ENCODE data around the gene KLHDC7B.
A peak's percentile ranks its signal among the peaks of the same experiment; 100 is the strongest.
"Not testable (repeated sequence)": the region's sequence is repeated elsewhere in the genome, so short reads cannot be mapped to it uniquely, and the experiment has no call there.

The KLHDC7B gene

DNA sequence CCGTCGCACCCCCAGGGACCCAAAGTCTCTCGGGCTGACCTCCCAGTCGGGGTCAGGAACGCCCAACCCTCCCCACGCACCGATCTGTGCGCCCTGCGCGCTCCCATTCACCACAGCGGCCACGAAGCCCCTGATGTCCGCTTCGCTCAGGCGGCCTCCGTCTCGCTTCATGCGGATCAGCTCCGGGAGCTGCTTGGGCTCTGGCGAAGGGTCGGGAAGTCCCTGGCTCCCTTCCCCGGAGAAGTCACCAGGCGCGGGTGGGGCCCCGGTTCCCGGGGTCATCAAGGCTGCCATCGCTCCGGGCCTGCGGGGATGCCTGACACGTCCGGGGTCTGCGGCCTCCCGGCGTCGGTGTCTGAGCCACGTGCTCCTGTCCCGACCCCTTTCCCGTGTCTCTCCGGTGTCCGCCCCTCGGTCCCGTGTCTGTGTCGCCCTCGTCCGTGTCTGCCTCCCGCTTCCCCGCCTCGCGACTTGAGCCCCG lies 16.2 kb upstream of the KLHDC7B start:
- DNase-seq (ENCODE audit: low read depth, low spot score), result peak; percentile 36

DNA sequence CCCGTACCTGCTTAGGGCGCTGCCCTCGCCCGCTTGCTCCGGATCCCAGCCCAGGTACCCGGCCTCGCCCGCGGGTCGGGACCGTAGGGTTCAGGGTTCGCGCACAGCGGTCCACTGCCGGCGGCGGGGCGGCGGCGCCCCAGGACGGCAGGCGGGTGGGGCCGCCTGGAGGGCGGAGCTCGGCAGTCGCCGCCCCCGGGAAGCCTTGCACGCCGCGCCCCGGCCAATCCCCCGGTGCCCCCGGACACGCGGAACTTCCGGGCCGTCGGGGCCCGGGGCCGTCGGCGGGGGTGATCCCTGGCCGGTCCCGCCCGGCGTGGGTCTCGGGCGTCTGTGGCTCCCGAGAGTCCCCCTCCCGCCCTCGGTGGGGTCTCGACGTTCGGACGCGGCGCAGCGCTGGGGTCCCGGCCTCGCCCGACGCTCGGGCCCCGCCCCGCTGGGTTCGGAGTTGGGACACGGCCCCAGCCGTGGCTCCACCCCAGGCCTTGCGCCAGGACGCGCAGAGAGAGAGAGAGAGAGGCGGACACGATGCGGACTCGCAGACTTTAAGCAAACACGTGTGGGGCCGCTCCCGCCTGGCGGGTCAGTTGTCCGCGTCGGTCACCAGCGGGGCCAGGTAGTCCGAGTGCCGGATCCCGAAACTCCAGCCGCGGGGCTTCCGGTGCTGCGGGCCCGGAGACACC lies 15.7 kb upstream of the KLHDC7B start, which contains the start of gene TYMP:
TSS of gene TYMP (minus strand) at position 116 of the 683 bp plus-strand sequence. CDS start 303 bp downstream, outside the sequence.
- no peak for DNase-seq (ENCODE audit: low read depth, low spot score)

DNA sequence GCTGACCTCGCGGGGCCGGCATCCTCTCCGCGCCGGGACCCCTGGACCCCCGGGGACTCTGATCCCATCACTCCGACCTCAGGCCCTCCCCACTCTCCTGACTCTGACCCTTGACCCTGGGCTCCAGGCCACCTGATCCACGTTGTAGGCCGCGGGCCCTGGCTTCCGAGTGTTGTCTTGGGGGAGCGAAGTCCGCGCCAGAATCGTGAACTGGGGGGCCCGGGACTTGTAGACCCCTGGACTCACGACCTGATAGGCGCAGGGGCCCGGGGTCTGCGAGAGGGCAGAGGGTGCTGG lies 15.2 kb upstream of the KLHDC7B start:
- DNase-seq (ENCODE audit: low read depth, low spot score), result no peak

DNA sequence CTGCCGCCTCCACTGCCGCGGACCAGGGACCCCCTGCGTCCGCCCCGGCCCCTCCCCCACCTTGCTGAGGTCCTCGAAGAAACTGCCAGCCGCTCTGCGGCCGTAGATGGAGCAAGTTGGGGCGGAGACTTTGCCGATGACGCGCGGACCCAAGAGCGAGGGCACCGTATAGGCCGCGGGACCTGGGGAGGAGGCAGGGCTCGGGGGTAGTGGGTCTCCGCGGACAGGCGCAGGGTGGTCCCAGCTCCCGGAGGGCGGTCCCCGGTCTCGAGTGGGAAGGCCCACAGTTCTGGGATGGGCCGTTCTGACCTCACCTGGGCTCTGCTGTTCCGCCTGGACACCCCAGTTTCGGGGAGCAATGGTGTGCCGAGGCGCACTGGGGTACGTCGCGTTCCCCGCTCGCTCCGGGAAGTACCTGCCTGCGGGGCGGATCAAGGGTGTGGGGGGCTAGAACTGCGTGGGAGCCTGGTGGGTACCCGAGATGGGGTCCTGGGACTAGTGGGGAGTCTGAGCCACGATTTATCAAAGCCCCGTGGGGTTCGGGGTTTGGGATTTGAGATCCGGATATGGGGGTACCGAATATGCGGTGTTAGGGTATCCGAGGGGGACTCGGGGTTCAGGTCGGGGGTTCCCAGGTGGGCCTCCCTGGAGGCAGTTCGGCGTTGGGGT lies 14.7 kb upstream of the KLHDC7B start:
- peak; percentile 79 for DNase-seq (ENCODE audit: low read depth, low spot score)

DNA sequence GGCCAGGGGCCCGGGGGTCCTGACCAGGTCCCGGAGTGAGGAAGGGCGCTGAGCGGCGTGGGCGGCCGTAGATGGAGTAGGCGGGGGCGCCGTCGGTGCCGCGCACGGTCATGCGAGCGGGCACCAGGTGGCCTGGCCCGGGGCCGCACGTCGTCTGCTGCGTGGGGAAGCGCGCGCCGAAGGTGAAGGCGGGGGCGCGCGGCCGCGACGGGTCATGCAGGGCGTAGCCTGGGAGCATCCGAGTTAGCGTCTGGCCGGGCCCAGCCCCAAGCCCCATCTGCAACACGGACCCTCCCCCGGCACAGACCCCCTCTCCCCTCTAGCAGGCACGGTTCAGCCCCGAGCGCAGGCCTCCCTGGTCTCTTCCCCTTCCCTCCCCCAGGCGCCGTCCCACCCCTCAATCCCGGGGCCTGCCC lies 14.1 kb upstream of the KLHDC7B start:
- DNase-seq (ENCODE audit: low read depth, low spot score), result peak; percentile 27

DNA sequence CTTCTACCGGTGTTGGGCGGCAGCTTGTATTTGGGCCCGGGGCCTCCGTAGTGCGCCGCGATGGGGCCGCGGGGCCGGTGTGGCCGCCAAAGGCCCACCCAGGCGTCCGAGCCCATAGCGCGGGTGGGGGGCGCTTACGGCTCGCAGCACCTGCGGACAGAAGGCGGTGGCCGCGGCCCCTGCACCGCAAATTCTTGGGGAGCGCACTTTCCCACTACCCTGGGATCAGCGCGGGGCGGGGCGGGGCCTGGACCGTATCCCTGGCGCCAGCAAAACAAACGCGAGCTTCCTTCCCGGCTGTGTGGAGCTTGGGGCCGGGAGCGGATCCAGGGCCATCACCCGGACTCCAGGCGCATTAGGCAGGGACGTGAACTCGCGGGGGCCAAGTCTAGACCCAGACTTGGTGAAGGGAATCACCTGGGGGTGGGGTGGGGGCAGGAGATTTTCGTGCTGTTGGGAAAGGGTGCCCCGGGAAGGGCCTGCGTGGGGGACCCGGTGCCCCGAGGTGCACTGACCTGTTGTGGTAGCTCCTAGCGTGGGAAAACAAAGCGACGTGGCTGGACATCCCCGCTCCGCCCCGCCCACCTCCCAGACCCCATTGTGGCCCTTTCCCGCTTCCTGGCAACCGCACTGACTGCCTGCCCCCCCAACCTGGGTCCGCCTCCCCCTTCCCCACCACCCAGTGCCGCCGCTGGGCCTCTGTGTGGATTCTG lies 13.6 kb upstream of the KLHDC7B start:
- DNase-seq (ENCODE audit: low read depth, low spot score), result peak; percentile 52

DNA sequence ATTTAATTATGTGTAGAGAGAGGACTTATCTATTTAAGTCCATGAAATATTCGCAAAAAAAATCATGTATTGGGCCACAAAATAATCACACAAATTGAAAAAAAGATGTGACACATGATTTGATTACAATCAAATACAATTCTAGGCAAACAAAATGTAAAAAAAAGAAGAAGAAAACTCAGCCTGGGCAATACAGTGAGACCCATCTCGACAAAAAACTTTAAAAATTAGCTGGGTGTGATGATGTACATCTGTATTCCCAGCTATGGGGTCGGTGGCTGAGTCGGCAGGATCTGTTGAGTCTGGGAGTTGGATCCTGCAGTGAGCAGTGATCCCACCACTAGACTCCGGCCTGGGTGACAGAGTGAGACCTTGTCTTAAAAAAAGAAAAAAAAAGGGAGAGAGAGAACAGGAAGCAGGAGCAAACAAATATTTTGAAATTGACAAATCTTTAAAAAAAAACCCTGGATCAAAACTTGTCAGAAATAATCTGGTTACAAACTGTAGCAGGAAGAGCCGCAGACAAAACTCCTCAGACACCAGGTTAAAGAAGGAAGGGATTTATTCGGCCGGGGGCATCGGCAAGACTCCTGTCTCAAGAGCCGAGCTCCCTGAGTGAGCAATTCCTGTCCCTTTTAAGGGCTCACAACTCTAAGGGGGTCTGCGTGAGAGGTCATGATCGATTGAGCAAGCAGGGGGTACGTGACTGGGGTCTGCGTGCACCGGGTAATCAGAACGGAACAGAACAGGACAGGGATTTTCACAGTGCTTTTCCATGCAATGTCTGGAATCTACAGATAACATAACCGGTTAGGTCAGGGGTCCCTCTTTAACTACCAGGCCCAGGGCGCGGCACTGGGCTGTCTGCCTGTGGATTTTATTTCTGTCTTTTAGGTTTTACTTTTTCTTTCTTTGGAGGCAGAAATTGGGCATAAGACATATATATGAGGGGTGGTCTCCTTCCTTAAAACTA lies 12.6 kb upstream of the KLHDC7B start:
- peak; percentile 52 for DNase-seq (ENCODE audit: low read depth, low spot score)

DNA sequence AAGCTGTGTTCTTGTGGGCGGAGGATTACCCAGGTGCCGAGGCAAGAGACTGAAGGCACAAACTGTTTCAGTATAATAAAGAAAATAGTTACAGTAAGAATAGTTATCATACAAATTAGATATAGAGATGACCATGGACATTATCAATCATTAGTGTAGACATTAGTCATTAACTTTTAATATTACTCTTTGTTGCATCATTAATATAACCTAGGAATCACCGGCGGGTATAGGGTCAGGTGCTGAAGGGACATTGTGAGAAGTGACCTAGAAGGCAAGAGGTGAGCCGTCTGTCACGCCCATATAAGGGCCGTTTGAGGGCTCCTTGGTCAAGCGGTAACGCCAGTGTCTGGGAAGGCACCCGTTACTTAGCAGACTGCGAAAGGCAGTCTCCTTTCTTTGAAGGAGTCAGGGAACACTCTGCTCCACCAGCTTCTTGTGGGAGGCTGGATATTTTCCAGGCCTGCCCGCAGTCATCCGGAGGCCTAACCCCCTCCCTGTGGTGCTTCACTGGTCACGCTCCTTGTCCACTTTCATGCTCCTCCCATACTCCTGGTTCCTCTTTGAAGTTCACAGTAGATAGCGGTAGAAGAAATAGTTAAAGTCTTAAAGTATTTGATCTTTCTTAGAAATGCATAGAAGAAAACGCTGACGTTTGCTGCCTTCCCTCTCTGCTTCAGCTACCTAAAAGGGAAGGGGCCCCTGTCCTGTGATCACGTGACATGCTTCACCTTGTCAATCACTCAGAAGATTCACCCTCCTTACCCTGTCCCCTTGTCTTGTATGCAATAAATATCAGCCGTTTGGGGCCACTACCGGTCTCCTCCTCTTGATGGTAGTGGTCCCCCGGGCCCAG lies 11.6 kb upstream of the KLHDC7B start:
- DNase-seq (ENCODE audit: low read depth, low spot score), result peak; percentile 60

DNA sequence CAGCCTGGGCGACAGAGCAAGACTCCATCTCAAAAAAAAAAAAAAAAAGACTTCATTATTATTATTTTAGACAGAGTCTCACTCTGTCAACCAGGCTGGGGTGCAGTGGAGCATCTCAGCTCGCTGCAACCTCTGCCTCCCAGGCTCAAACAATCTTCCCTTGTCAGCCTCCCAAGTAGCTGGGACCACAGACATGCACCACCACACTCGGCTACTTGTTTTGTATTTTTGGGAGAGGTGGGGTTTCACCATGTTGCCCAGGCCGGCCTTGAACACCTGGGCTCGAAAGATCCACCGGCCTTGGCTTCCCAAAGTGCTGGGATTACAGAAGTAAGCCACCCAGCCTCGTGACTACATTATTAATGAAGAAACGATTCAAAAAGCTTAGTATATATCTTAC lies 10.6 kb upstream of the KLHDC7B start:
- no peak for DNase-seq (ENCODE audit: low read depth, low spot score)

DNA sequence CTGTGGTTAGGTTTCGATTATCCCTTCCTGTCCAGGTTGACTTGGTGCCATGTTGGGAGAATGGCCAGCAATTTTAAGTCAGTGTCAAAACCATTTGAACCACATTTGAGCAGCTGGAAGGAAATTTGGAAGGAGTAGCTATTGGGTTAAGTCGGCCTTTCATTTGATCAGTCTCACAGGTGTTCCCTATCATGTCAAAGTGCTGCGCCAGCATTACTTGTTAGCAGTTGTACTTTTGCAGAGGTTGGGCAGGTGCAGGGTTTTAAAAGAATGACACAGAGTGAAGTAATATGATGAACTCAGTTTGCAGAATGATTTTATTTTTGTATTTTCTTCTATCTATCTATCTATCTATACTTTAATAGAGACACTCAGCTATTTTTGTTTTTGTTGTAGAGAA lies 9.5 kb upstream of the KLHDC7B start:
- no peak for DNase-seq (ENCODE audit: low read depth, low spot score)

DNA sequence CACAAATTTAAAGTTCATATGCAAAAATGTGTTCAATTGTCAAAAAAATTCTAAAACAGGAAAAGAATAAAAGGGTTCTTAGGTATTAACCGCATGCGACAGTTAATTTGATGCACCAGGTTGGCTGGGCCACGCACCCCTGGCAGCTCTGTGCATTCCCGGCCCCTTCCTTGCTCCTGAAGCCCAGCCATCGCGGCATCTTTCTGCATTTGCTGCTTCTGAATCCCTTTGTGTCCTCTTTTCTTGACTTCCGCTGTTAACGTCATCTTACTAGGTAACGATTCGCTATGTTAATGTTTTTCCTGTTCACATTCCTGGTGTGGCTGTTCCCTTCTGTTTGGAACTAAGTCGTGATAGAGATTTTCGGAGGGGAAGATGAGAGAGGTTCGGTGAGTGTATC lies 7.9 kb upstream of the KLHDC7B start:
- DNase-seq (ENCODE audit: low read depth, low spot score), result no peak

DNA sequence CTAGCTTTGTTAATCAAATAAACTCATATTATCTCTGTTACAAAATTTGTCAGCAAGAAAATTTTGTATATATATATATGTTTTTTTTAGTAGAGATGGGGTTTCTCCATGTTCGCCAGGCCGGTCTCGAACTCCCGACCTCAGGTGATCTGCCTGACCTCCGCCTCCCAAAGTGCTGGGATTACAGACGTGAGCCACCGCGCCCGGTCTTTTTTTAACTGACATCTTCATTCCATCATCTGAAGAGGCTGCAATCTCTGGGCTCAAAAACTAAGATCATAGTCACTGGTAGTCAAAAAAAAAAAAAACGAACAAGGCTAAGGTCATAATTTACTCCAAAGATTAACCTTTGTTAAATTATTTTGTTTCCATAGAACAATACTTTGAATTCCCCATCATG lies 5.3 kb upstream of the KLHDC7B start:
- no peak for DNase-seq (ENCODE audit: low read depth, low spot score)

DNA sequence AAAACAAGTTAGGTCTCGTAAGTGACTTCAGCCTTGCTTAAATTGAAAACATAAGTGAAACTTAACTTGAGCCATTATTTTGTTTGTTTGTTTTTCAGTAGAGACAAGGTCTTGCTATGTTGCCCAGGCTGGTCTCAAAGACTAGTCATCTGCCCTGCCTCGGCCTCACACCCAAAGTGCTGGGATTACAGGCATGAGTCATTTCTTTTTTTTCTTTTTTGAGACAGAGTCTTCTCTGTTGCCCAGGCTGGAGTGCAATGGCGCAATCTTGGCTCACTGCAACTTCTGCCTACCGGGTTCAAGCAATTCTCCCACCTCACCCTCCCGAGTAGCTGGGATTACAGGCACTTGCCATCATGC lies 4.1 kb upstream of the KLHDC7B start:
- DNase-seq (ENCODE audit: low read depth, low spot score), result not testable (repeated sequence)

DNA sequence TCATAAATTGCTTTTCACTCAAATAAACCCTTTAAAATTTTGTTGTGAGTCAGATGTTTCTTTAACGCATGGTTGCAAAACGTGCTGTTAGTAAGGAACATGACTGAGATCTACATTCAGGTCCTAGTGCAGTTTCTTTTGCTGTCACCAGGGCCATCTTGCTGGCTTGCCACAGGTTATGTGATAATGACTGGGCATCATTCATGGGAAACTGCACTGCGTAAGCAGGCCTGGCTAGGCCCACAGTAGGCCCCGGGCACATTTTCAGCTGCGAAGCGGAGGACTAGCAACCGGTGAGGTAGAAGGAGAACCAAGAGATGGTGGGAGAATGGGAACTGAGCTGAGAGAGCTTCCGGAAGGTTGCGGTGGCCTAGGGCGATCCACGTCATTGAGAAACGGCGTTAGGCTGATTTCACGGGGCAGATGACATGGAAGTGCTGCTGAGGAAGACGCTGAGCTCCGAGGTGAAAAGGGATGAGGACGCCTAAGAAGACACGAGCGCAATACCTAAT lies 3.2 kb upstream of the KLHDC7B start:
- DNase-seq (ENCODE audit: low read depth, low spot score), result no peak

DNA sequence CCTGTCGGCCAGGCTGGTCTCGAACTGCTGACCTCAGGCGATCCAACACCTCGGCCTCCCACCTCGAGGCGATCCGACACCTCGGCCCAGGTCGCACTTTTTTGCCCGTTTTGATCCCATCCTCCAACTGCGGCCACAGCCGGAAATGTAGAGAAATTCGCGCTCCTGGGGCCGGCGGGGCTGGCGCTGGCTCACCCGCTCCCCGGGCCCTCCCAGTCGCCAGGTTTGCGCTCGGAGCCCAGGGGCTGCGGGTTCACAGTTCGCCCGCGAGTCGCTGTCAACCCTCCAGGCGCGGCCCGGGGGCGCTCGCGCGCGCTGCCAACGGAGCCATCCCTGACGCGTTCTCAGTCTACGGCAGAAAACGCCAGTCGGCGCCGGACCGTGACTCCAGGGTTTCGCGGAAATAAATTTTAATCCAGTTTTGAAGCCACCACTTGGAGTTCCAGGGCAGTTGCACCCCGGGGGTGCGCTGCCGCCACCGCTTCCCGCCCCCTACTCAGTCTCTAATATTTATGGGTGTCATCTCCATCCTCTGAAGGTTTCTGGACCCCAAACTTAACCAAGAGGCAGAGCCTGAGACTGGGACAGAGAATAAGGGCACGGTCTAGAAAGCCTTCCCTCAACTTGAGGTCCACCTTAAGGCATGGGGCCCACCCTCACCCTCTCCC lies 1.5 kb upstream of the KLHDC7B start:
- peak; percentile 89 for DNase-seq (ENCODE audit: low read depth, low spot score)

DNA sequence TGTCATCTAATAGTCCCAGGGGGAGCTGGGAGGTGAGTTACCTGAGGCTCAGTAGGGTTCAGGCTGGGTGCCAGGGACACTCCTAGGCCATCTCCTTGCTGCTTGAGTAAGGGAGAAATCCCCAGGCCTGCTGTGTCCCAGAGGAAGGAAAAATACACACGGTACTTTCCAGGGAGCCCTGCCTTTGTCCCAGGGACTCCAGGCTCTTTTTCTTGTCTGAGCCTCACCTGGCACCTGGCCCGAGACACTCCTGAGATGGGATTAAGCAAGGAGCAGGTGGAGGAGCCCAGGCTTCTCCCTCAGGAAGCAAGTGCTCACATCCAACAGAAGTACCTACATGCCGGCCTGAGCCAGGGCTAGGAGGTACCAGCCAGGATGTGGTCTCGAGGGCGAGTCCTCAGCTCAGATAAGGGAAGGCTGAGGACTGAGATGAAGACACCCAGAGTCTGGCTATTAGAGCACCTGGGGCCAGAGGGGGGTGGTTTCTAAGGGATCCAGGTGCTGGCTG lies 899 bp upstream of the KLHDC7B start:
- no peak for DNase-seq (ENCODE audit: low read depth, low spot score)

DNA sequence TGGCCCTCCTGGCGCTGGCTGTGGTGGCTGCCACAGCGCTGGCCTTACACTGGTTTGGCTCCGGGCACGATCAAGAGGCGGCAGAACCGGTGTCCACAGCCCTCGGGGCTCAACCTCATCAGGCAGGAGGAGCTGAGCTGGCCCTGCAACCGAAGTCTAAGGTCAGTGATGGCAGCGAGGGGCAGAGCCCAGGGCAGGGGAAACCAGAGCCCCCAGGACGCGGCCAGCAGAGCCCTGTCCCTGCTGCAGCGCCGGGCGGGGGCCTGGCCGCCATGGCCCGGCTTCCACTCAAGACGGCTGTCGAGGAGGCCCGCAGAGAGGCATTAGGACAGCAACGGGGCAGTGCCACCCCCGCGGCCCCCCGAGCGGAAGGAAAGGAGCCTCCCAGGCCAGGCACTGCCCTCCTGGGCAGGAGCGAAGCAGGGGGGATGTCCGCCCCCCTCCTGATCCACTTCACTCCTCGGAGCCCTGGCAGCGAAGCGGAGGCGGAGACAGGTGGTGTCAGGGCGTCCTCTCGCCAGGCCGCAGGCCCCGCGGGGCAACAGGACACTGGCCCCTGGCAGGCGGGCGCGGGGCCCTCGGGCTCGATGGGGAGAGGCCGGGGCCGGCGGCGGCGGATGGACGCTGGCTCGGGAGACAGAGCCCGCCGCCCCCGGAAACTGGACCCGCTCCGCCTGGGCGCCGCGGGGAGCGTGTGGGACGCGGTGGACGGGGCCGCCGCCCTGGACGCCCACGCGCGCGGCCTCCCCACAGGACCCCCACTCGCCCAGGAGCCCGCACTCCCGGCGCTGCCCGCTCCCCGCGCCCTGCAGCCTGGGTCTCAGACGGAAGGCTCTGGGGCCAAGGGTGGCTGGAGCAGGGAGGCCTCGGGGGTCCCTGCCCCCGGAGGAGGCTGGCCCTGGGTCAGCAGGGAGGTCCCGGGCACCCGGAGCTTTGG lies 895 bp downstream of the KLHDC7B start:
- DNase-seq (ENCODE audit: low read depth, low spot score), result no peak

DNA sequence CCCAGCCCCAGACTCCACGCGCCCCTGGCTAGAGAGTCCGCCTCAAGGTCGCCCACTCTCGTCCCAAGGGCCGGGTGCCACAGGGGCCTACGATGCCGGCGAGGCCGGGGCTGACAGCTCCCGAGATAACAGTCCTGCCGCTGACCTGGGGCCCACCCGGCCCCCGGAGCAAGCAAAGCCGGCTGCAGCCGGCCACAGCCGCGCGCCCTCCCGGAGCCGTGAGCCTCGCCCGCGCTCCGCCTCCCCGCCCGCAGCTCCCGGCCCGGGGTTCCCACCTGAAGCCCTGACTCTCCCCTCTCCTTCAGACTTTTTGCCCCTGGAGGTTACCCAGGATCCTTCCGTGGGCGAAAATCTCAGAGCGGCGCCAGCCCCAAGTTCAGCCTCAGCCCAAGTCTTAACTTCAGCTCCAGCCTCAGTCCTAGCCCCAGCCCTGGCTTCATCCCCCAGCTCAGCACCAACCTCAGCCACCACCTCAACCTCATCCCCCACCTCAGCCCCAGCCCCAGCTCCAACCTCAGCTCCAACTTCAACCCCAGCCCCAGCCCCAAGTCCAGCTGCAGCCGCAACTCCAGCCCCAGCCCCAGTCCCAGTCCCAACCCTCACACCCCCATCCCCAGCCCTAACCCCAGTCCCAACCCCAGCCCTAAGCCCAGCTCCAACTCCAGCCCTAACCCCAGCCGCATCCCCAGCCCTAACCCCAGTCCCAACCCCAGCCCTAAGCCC lies 1.7 kb downstream of the KLHDC7B start:
- no peak for DNase-seq (ENCODE audit: low read depth, low spot score)
